ENCODE results near the gene SMIM41.
A peak's percentile ranks its signal among the peaks of the same experiment; 100 is the strongest.

SMIM41 gene

DNA sequence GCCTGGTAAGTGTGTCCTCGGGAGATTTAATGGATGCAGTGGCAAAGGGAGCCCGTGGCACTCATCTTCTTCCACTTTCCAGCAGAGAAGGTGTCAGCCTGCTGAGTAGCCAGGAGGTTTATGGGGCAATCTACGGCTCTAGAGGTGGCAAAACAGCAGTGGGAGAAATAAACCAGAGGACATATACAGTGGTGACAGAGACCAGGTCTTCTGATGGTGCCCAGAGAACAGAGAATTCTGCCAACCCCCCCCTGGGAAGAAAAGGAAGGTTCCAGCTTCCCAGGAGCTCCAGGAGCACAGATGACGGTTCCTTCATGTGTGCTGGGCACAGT, 43.0 kb downstream of the SMIM41 start:
- DNase-seq (ENCODE audit: low spot score), result no peak

DNA sequence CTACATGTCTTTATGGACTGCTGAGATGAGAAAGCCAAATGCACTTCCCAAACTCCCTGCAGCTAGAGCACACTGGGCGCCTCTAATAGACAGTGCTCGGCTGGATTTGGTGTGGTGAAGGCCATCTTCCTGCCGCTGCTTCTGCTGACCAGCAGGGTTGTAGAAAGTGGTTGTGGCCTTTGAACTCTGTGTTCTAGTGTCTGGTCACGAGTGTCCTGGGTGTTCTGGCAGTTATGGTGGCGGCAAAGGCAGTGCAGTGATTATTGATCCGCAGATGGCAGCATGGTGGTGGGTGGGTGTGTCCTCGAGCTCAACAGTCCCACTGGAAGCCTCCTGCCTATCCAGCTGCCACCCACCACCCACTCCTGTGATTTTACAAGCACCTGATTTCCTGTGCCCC, 43.4 kb downstream of the SMIM41 start:
- no peak for DNase-seq (ENCODE audit: low spot score)

DNA sequence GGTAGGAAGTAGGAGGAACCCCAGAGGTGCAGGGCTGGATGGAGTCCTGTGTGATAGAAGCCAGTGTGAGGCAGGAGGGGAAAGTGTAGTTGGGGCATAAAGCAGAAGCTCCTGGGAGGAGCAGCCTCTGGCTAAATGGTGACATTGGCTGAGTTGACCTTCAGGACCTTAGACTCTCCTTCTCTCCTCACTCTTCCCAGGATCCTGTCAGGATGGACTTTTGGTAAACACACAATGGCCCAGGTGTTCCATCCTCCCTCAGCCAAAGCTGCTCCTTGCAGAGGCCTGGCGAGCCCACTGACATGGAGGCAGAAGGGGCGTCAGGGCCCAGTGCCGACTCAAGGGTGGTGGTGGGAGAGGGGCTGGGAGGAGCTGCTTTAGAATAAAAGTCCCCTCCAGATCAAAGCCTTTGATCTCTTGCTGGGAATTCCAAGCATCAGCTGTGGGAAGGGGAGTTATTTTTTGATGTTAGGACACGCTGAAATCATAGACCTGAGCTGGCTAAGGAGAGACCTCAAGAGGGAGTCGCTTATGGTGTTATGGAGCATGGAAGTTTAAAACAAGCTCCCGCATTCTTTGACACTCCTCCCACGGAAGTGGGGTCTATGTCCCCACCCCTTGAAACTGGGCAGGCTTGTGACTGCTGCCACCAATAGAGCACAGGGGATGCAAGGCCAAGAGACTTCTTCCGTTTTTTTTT, 44.1 kb downstream of the SMIM41 start:
- peak; percentile 56 for DNase-seq (ENCODE audit: low spot score)

DNA sequence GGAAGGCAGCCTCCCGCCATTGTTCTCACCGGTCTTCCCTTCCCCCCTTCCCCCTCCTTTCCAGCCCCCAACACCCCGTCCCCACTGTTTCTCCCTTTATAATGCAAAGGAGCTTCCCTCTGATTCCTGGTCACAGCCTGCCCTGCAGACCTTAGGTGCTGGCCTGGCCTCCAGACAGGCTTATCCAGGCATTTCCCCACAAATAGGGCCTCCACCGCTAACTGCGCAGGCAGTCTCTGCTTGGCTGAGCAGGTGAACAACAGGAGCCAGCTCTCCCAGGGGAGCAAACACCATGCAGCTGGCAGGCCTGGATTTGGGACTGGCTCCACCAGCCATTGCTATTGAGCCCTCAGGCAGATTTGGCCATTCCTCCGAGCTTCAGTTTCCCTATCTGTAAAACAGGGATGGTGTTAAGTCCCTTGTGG, 46.0 kb downstream of the SMIM41 start:
- DNase-seq (ENCODE audit: low spot score), result peak; percentile 65

DNA sequence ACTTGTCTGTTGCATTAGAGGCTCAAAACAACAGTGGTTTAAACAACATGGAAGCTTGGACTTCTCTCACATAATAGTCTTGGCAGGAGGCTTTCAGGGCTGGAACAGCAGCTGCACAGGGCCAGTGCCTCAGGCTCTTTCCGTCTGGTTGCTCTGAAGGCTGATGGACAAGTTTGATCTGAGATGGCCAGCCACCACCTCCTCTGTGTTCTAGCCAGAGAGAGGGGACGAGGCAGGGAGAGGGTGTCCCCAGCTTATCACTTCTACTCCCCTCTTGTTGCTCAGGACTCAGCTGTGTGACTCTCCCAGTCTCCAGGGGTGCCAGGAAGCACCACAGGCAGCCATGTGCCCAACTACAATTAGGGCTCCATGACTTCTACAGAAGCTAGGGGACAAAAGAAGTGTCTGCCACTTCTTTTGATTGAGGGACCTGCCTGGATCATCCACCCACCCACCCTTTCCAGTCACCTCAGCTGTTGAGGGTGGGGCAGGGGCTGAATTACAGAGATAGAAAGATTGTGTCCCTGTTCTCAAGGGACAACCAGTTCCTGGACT, 46.6 kb downstream of the SMIM41 start:
- no peak for DNase-seq (ENCODE audit: low spot score)

DNA sequence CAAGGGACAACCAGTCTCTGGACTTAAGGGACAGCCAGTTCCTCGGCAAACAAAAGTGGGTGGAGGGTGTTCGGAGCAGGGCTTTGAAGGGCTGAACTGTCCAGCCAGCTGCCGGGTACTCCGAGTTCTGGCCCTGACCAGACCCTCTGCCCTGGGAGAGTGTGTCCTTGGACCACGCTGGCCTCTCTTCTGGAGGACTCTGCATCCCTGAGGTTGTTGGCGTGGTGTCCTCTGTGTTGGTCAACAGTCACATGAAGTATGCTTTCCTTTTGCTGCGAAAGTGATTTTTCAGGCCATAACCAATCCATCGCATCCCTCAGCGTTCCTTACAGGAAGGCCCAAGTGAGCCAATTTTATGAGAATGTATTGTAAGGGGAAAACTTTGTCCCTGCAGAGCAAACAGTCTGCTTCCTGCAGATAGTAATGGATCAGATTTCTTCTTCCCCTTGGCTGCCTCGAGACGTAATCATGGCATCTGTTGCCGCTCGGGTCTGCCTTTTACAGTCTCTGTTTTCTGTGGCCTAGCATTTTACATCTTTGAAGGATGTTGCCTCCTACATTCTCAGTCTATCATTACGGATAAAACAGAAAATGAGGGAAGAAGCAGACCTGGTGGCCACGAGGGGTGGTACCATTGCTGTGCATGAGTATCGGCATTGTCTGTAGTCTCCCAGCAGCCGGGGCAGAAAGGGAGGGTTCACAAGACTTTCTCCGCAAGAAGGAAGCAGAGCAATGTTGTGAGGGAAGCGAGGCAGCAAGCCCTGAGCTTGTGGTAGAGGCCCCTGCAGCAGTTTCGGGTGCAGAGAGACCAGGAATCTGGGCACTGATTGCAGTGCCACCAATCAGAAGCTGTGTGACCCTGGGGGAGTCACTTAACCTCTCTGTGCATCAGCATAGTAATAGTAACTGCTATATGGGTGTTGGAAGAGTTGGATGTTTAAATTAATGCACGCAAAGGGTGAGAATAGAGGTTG, 47.4 kb downstream of the SMIM41 start:
- no peak for DNase-seq (ENCODE audit: low spot score)

DNA sequence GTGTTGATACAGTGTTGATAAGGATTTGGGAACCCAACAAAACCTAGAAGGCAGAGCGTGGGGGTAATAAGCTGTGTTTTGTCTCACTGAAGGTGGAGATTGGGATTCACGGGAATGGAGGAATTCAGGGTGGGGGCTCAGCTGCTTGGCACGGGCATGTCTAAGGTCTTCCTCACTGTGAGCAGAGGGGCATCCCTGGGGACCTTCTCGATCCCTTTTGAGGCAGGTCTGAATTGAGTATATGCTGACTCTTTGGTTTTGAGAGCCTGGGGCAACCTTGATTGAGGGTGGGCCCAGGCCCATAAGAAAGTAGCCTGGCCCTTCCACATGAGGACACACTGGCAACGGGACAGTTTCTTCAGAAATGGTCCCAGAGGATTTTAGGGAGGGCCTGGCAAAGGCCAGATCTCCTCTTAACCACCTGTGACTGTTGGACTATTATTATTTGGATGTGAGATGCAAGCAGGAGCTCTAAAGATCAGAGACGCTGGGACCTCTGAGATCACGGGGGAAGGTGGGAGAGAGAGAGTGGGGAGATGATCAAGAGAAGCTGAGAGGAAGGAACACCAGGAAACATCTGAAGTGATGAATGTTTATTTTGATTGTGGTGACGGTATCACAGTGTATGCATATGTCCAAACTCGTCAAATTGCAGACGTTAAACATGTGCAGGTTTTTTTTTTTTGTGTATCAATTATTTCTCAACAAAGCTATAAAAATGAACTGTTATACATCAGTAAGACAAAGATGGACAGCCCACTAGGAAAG, 48.4 kb downstream of the SMIM41 start:
- DNase-seq (ENCODE audit: low spot score), result no peak

DNA sequence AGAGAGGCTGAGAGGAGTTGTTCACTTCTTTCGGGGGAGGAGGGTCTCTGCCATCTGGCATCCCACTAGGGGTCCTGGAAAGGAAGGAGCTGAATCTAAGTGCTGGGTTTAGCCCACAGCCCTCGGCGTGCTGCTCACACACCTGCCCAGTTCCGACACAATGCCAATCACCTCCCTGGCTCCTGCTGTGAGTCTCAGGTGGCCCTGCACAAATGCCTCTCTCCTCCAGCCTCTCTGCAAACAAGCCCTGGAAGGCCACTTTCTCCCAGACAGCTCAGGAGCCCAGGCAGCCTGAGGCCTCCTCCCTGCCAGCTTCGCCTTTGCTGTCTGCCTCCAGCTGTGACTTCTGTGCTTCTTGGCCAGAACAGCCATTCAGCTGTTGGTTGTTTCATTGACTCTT, 51.2 kb downstream of the SMIM41 start:
- DNase-seq (ENCODE audit: low spot score), result peak; percentile 50

DNA sequence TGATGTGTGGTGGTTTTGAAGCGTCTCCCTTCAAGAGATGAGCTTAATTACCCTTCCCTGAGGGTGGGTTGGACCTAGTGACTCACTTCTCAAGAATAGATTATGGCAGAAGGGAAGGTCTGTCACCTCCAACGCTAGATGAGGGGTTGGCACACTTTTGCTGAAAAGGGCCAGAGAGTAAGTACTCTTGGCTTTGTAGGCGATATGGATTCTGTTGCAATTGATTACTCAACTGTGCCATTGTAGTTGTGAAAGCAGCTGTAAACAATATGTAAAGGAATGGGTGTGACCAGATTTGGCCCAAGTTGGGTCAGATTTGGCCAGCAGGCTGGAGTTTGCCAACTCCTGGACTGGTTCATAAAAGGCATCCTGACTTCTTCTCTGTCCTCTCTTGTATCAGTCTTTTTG, 53.3 kb downstream of the SMIM41 start:
- DNase-seq (ENCODE audit: low spot score), result no peak

DNA sequence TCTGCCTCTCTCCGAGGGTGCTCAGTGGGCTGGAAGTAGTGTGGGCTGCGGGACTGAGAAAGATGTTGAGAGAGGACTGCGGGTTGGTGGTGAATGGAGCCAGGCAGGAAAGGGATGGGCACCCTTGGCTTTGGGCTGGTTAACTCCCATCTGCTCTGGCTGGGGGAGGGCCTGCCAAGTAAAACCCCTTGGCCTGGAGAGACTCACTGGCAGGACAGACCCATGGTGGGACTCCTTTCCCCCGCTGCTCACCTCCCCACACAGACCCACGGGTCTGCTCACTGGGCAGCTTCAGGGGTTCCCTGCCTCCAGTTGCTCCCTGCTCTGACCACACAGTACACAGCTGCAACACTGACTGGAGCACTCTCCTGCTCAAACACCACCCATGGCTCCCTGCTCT, 58.2 kb downstream of the SMIM41 start:
- no peak for DNase-seq (ENCODE audit: low spot score)

DNA sequence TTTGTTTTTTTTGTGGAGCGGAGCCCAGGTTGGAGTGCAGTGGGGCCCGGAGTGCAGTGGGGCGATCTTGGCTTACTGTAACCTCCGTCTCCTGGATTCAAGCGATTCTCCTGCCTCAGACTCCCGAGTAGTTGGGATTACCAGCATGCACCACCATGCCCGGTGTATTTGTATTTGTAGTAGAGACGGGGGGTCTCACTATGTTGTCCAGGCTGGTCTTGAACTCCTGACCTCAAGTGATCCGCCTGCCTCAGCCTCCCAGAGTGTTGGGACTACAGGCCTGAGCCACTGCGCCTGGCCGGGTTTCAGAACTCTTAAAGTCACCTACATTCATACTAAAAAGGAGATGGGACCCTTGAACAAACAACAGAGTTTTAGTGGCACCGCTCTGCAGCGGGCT, 59.6 kb downstream of the SMIM41 start:
- DNase-seq (ENCODE audit: low spot score), result no peak

DNA sequence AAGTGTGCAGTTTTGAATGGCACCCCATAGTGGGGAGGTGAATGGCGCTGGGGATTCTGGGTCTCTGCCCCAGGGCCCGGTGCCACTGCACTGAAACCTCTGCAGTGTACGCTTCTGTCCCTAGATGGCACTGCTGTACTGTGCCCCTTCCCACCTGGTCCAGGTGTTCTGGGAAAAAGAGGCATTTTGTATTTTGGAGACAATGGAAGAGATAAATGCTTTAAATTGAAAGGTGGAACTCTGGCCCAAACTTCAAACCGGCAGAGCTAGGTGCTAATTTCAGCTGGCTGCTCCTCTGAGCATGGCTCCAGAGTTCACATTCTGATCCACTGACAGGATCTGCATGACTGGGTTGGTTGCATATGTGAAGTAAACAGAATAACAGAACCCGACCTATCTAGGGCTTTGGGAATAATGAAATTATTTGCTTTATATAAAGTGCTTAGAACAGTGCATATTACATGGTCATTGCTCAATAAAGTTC, 60.1 kb downstream of the SMIM41 start:
- no peak for DNase-seq (ENCODE audit: low spot score)

DNA sequence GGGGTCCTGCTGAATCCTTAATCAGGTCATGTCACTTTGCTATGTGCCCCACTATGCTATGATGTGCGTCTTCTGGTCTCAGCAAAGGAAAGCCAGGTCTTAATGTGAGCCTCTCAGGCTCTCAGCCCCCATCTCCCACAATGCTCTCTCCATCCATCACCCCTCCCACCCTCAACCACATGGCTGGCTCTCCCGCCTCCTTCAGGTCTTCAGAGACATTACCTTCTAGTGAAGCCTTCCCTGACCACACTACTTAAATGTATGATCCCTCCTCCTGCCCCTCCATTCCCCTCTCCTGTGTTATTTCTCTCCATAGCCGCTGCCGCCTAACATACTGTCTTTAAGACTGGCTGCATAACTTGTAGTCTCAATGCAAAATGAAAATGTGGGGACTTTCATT, 61.8 kb downstream of the SMIM41 start:
- DNase-seq (ENCODE audit: low spot score), result peak; percentile 51

DNA sequence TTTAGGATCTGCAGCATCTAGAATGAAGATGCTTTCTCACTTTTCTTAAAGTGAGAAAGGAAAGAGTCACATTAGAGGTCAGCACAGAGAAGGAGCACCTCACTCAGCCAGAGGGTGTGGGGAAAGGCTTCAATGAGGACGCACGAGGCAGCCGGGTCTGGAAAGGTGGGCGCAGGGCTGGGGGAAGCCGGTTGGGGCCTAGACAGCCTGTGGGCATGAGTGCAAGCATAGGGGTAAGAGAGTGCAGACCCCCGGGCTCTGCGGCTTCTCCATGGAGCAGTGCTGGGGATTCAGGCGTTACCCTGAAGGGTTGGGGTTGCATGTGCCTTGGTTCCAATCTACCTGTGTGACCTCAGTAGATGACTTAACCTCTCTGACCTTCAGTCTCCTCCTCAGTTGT, 62.4 kb downstream of the SMIM41 start:
- peak; percentile 46 for DNase-seq (ENCODE audit: low spot score)

DNA sequence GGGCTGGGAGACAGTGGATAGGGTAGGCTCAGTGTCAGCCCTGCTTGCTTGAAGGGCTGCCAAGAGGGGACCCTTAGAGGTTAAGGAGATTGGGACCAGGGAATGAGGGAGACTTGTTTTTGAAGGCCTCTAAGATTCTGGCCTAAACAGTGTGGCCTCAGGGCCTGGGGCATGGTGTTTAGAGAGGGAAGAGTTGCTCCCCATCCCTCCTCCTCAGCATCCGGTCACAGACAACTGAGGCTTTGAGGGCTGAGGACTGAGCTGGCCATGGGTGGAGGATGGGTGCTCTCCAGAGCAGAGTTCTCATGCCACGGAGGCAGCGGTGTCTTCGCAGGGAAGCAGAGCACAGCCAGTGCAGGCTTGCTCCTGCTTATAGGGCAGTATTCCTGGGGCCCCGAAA, 62.9 kb downstream of the SMIM41 start:
- no peak for DNase-seq (ENCODE audit: low spot score)

DNA sequence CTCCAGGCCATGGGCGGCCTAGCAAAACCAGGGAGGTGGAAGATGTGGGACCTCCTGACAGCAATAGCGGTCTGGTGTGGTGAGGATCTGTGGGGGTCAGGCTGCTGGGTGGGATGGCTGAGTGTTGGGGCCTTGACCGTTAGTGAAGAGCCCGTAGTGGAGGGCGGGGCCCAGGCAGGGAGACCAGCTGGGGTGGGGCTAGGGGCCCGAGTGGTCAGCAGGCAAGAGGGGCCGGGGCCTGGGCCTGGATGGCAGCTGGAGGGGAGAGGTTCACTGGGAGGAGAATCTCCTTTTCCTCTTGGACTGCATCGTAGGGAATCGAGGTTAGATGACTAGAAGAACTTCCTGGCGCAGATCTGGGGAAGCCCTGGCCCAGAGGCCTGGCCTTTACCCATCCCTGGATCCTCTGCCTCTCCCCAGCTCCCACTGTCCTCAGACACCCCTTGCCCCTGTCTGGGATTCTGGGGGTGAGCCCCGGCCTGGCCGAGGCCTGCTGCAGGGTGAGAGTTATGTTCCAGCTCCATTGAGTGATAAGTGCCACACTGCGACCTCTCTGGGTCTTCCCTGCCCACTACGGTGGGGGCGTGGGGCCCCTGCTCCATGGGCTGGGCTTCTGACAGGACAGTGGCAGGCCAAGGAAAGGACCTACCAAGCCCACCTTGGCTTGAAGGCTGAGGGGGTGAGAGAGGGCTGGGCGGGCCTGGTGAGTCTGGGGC, 65.2 kb downstream of the SMIM41 start:
- peak; percentile 49 for DNase-seq (ENCODE audit: low spot score)

DNA sequence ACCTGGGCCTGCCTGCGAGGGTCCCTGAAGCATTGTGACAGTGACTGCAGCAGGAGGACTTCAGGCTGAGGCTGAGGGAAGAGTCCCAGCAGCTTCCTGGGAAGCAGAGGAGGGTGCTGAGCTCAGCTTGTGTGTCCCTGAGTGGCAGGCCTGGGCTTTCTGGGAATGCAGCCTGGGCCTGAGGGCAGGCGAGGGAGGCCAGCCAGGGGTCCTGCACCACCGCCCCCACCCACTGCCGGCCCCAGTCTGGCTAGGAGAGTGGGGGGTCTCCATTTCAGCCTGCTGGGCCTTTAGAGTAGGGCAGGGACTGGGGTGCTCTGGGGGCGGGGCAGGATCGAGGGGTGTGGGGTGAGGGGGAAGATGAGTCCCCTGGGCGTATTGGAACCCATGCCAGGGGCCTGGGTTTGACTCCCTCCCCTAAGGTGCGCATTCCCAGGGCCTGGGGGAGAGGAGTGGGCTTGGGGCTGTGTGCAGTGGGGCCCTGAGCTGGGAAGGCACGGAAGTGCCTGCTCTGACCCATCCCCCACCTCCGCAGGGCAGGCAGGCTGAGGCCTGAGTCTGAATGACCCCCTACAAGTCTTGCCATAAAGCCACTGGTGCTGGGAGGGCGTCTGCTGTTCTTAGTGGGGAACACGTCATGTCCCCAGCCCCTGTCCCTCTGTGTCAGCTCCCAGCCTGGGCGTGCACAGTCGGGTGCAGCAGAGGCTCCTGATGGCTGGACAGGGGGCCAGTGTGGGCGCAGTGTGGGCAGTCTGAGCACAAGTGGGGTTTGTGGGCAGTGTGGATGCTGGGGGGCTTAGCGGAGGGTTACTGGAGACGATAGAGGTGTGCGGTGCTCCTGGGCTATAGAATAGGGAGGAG, 66.0 kb downstream of the SMIM41 start:
- DNase-seq (ENCODE audit: low spot score), result peak; percentile 63

DNA sequence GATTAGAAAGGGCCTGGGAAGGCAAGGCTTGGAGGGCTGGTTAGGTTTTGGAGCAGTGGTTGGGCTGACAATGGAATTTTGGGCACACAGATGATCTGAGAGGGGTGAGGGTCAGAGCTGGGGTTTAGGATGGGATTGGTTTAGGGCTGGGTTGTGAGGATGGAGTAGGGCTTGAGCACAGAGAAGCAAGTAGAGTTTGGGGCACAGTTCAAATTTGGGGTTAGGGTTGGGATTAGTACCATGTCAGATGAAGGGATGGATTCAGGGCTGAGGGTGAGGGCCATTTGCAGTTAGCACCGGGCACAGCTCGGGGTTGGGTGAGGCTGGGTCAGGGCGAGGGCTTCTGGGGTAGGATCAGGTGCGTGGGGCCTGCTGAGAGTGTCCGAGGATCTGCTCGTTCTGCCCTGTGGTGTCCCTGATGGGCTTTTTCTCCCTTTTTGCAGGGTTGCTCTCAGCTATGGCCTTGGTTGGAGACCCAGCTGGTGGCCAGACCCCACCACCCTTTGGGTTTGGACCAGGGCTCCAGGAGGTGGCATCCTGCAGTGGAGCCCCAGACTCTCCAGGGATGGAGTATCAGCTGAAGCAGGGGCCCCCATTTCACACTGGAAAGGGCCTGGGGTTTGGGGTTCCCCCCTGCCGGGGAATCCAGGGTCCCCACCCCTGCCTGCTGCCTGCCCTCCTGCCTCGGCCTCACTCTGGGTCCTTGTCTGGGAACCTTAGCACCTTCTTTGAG, 66.8 kb downstream of the SMIM41 start:
- DNase-seq (ENCODE audit: low spot score), result peak; percentile 48

DNA sequence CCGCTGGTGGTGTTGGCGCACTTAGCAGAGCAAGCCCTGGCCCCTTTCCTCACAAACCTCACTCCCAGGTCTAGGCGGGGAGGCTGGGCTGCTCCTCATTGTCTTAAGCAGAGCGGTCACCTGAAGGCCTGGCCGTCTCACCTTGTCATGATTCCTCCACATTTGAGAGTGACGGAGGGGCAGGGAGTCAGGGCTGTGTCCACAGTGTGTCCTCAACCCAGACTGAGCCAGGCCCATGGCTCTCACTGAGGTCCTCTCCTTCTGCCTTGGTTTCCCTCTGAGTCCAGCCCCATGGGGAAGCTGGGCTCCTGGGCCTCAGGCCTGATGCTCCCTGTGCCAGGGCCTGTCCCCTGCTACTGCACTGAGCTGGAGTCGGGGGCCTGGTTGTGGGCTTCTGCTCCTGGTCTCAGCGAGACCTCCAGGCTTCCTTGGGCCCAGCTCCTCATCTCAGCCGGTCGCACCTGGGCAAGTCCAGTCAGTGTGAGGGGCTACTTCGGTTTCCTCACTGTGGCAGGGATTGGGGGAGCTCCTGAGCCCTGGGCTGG, 67.4 kb downstream of the SMIM41 start:
- peak; percentile 45 for DNase-seq (ENCODE audit: low spot score)

Data from ecto neural progenitor cell (in vitro differentiated cells).